ENCODE measurements around the gene DLGAP1.

DLGAP1 gene

GRCh38 chr18:4016391-4017049, 438.6 kb downstream of the DLGAP1 start:
- no peak for DNase-seq
- no peak for TF ChIP-seq CTCF (IDR thresholded peaks at IDR 0.05; ENCODE audit: low read depth, low read length)
- H3K27me3 ChIP-seq = no peaks in the 10 kb centered on the region

GRCh38 chr18:4007846-4008245, 447.3 kb downstream of the DLGAP1 start:
- no peak overlapping the region for H3K4me3 ChIP-seq (ENCODE audit: low read depth, low read length)
- no peak for DNase-seq
- TF ChIP-seq CTCF (IDR thresholded peaks at IDR 0.05; ENCODE audit: low read depth, low read length) = no peak
- H3K27me3 ChIP-seq = no peaks in the 10 kb centered on the region
- H3K36me3 ChIP-seq = no peaks in the 10 kb centered on the region
- H3K9me3 ChIP-seq = no peaks in the 10 kb centered on the region
- H3K4me1 ChIP-seq = no peaks in the 10 kb centered on the region

More at GRCh38 chr18:4016391-4017049, 438.6 kb downstream of the DLGAP1 start:
- Histone ChIP-seq H3K4me1 (no peaks in the 10 kb centered on the region), H3K9me3 (no peaks in the 10 kb centered on the region), H3K4me3 (ENCODE audit: low read depth, low read length) (no peak overlapping the region), H3K36me3 (no peaks in the 10 kb centered on the region)

- no peak for DNase-seq
- Histone ChIP-seq H3K4me3 (ENCODE audit: low read depth, low read length) (no peak overlapping the region), H3K36me3 (no peaks in the 10 kb centered on the region), H3K9me3 (no peaks in the 10 kb centered on the region), H3K27me3 (no peaks in the 10 kb centered on the region), H3K4me1 (no peaks in the 10 kb centered on the region)
- no peak for TF ChIP-seq CTCF (IDR thresholded peaks at IDR 0.05; ENCODE audit: low read depth, low read length)
Measured at GRCh38 chr18:4004183-4004829, 450.8 kb downstream of the DLGAP1 start.

- DNase-seq = no peak
- Histone ChIP-seq H3K4me3 (ENCODE audit: low read depth, low read length) (no peak overlapping the region), H3K27me3 (no peaks in the 10 kb centered on the region), H3K4me1 (no peaks in the 10 kb centered on the region), H3K9me3 (no peaks in the 10 kb centered on the region), H3K36me3 (no peaks in the 10 kb centered on the region)
- peak; percentile 65 for TF ChIP-seq CTCF (IDR thresholded peaks at IDR 0.05; ENCODE audit: low read depth, low read length)
Measured at GRCh38 chr18:3998698-3999333, 456.3 kb downstream of the DLGAP1 start.

- no peaks in the 10 kb centered on the region for H3K4me1 ChIP-seq
- peak; percentile 24 for DNase-seq
- no peak overlapping the region for H3K4me3 ChIP-seq (ENCODE audit: low read depth, low read length)
- no peaks in the 10 kb centered on the region for H3K9me3 ChIP-seq
- no peaks in the 10 kb centered on the region for H3K27me3 ChIP-seq
- H3K36me3 ChIP-seq = no peaks in the 10 kb centered on the region
- peak; percentile 70 for TF ChIP-seq CTCF (IDR thresholded peaks at IDR 0.05; ENCODE audit: low read depth, low read length)
Measured at GRCh38 chr18:3995476-3996102, 459.5 kb downstream of the DLGAP1 start.
